HepG2 (cell line): ENCODE results near the gene KTN1. TPM values are rescaled to one million over a fixed set of nuclear protein-coding genes. Genes with fewer than 3 reads are reported as not detected.

ENCODE experiments used
- ATAC-seq: fragments of 200-7000 bp; cut with Tn5 transposase; 3 replicates; pipeline ENCODE4 v1.9.1; 2020; ENCODE audit warnings: mild to moderate bottlenecking, moderate library complexity
- BruUV-seq: library from RNA; stranded (reverse); fragments of 400-500 nt; replicated peaks from 2 replicates; lab custom pipeline; 2021; lab: Mats Ljungman, UMichigan
- CTCF ChIA-PET: fragments of 300-600 bp; formaldehyde crosslinking; extraction: SDS; loops from one replicate; lab custom pipeline; 2021; ENCODE audit warnings: low total read pairs, inconsistent platforms, low intra/inter-chr PET ratio; lab: Yijun Ruan, JAX
- POLR2A ChIA-PET: fragments of 350-600 bp; sonication (Branson Sonifier 250); formaldehyde crosslinking; loops from one replicate; lab custom pipeline; 2020; ENCODE audit warnings: antibody characterized with exemption, inconsistent platforms; lab: Yijun Ruan, JAX
- DNase-seq: peaks from one replicate; pipeline ENCODE4 v3.0.0-alpha.2; 2015; ENCODE audit warnings: low spot score
- FAIRE-seq: peaks from 3 replicates; lab custom pipeline; 2011; peaks lifted over from hg19 to GRCh38; lab: Jason Lieb, UNC
- H2AFZ ChIP-seq: one replicate; pipeline ENCODE4 v1.6.1; 2011; ENCODE audit warnings: low read length, inconsistent platforms
- H3K27ac ChIP-seq: fragments of 300-600 bp; 3 replicates; pipeline ENCODE4 v1.8.0; 2011; ENCODE audit warnings: mixed run types, mild to moderate bottlenecking, mixed read lengths, low read length, inconsistent platforms; ENCODE audit not compliant: insufficient read depth; ENCODE audit errors: extremely low read length
- H3K27me3 ChIP-seq, 2 experiments: fragments of 200-600 bp in 1 of 2; 2 replicates in 1 of 2; 3 replicates in 1 of 2; pipeline versions ENCODE4 v1.6.0 to v1.8.0; 2011; ENCODE audit warnings: low read length in 2 of 2, mild to moderate bottlenecking in 2 of 2, moderate library complexity in 2 of 2, inconsistent platforms in 1 of 2; ENCODE audit not compliant: insufficient read depth in 2 of 2, control insufficient read depth in 1 of 2
- H3K36me3 ChIP-seq, 2 experiments: fragments of 200-600 bp in 1 of 2; replicated peaks in 1 of 2; 2 replicates in 1 of 2; 3 replicates in 1 of 2; pipeline versions ENCODE4 v1.5.1 to v1.8.0; 2011; ENCODE audit warnings: low read length in 2 of 2, inconsistent platforms in 1 of 2; ENCODE audit not compliant: insufficient read depth in 2 of 2, control insufficient read depth in 1 of 2
- H3K4me1 ChIP-seq: 2 replicates; pipeline ENCODE4 v1.5.1; 2012; ENCODE audit warnings: low read length, inconsistent platforms; ENCODE audit not compliant: insufficient read depth
- H3K4me2 ChIP-seq: 2 replicates; pipeline ENCODE4 v1.6.0; 2011; ENCODE audit warnings: low read depth, low read length, inconsistent platforms
- H3K4me3 ChIP-seq, 3 experiments: fragments of 200-600 bp in 1 of 3; sonication (generic), shearing (Covaris generic) in 1 of 3; replicated peaks in 1 of 3; 2 replicates each; pipeline ENCODE4 v1.5.1; 2011 to 2016; ENCODE audit warnings: low read length in 3 of 3, inconsistent platforms in 2 of 3, low read depth in 2 of 3, mild to moderate bottlenecking in 2 of 3, control low read depth in 1 of 3, mixed read lengths in 1 of 3; ENCODE audit not compliant: insufficient read depth in 1 of 3
- H3K79me2 ChIP-seq: one replicate; pipeline ENCODE4 v1.6.1; 2011; ENCODE audit warnings: low read length, inconsistent platforms; ENCODE audit not compliant: insufficient read depth
- H3K9ac ChIP-seq: 2 replicates; pipeline ENCODE4 v1.6.0; 2011; ENCODE audit warnings: mild to moderate bottlenecking, low read depth, low read length, inconsistent platforms; ENCODE audit not compliant: insufficient read depth
- H3K9me3 ChIP-seq: 2 replicates; pipeline ENCODE4 v1.5.1; 2012; ENCODE audit warnings: mild to moderate bottlenecking, low read length
- H4K20me1 ChIP-seq: 2 replicates; pipeline ENCODE4 v1.6.0; 2011; ENCODE audit warnings: inconsistent platforms, mild to moderate bottlenecking, low read length, moderate library complexity; ENCODE audit not compliant: insufficient read depth
- ERF ChIP-seq: IDR thresholded peaks from 2 replicates; pipeline ENCODE4 v1.6.1; 2018; ENCODE audit warnings: missing biosample characterization, missing genetic modification reagents
- HOXD1 ChIP-seq: sonication (generic); formaldehyde crosslinking; IDR thresholded peaks from 2 replicates; pipeline ENCODE4 v1.5.0; 2020; ENCODE audit warnings: missing genetic modification reagents
- IRF2 ChIP-seq: IDR thresholded peaks from 2 replicates; pipeline ENCODE4 v1.6.1; 2018; ENCODE audit warnings: missing genetic modification reagents, missing compliant biosample characterization
- JDP2 ChIP-seq: sonication (generic); formaldehyde crosslinking; IDR thresholded peaks from 2 replicates; pipeline ENCODE4 v1.8.1; 2022; ENCODE audit warnings: missing genetic modification reagents, borderline replicate concordance
- MBNL3 ChIP-seq: fragments of 250-450 bp; sonication (Bioruptor Pico); conservative IDR thresholded peaks from 2 replicates; pipeline ENCODE4 v1.8.0; 2022; ENCODE audit warnings: mild to moderate bottlenecking, inconsistent platforms
- NONO ChIP-seq, 2 experiments: fragments of 450-650 bp in 1 of 2; sonication (generic) in 1 of 2; formaldehyde crosslinking in 1 of 2; IDR thresholded peaks in 1 of 2; conservative IDR thresholded peaks in 1 of 2; 2 replicates each; pipeline versions ENCODE4 v1.6.1 to v1.8.0; 2017 to 2022; ENCODE audit warnings: mild to moderate bottlenecking in 1 of 2, missing genetic modification reagents in 1 of 2, moderate library complexity in 1 of 2
- THAP11 ChIP-seq: IDR thresholded peaks from 2 replicates; pipeline ENCODE4 v1.6.1; 2016; ENCODE audit warnings: missing biosample characterization, missing genetic modification reagents
- ZBTB3 ChIP-seq: sonication (generic); formaldehyde crosslinking; IDR thresholded peaks from 2 replicates; pipeline ENCODE4 v1.4.0; 2020; ENCODE audit warnings: low read depth, mild to moderate bottlenecking, moderate library complexity, missing genetic modification reagents, borderline replicate concordance
- ZBTB7A ChIP-seq: sonication (generic); formaldehyde crosslinking; IDR thresholded peaks from 2 replicates; pipeline ENCODE4 v1.8.0; 2022; ENCODE audit warnings: mild to moderate bottlenecking, missing genetic modification reagents
- ZNF205 ChIP-seq: IDR thresholded peaks from 2 replicates; pipeline ENCODE4 v1.6.1; 2018; ENCODE audit warnings: missing biosample characterization, missing genetic modification reagents
- WGBS: methylation state at CpG from one replicate; pipeline ENCODE4 v1.1.6; 2017; ENCODE audit warnings: low lambda C conversion rate; 5-methylcytosine and 5-hydroxymethylcytosine counted together
- in situ Hi-C: cut with HindIII; loops from 2 replicates; pipeline ENCODE4 v1.10.0; 2017; ENCODE audit warnings: low pct_unique_long_range_greater_than_20kb; ENCODE audit not compliant: extremely low pct_ligation_motif_present
- intact Hi-C: fragments of 100-400 bp; cut with micrococcal nuclease; formaldehyde crosslinking; loops from one replicate; pipeline ENCODE4 v1.10.0; 2022; ENCODE audit not compliant: unreplicated experiment
- polyA plus RNA-seq, 8 experiments: library from polyadenylated mRNA; depleted of rRNA in 3 of 8; stranded (reverse) in 7 of 8; unstranded in 1 of 8; fragments of >200 nt; fragmentation: Illumina TruSeq in 4 of 8; extraction: Trizol in 4 of 8; gene quantifications; 2 replicates each; pipeline versions ENCODE4 v1.2.1 to v1.2.3, GENCODE V29; 2011 to 2016; ENCODE audit warnings: low read depth in 4 of 8, missing spikeins in 1 of 8, mixed read lengths in 1 of 8; ENCODE audit not compliant: insufficient read depth in 1 of 8
- total RNA-seq, 5 experiments: library from RNA; depleted of rRNA; stranded (reverse); fragments of >200 nt; fragmentation: Illumina TruSeq; extraction: Trizol; gene quantifications; 2 replicates each; pipeline ENCODE4 v1.2.3, GENCODE V29; 2016; ENCODE audit warnings: low read depth in 1 of 5
- TF ChIP-seq, protein P1 (sequence below): sonication (generic); formaldehyde crosslinking; IDR thresholded peaks from 2 replicates; pipeline ENCODE4 v1.5.1; 2020; ENCODE audit warnings: missing genetic modification reagents, mild to moderate bottlenecking, borderline replicate concordance
- TF ChIP-seq, protein P2 (sequence below): sonication (generic); formaldehyde crosslinking; IDR thresholded peaks from 2 replicates; pipeline ENCODE4 v1.5.0; 2020; ENCODE audit warnings: mild to moderate bottlenecking, missing genetic modification reagents

Gene KTN1
- total and polyA plus RNA-seq, 2 of the 13 experiments (the other 11 are each of a cell fraction or from before 2014, with no cell fraction given): 60.6 to 169 TPM

DNA sequence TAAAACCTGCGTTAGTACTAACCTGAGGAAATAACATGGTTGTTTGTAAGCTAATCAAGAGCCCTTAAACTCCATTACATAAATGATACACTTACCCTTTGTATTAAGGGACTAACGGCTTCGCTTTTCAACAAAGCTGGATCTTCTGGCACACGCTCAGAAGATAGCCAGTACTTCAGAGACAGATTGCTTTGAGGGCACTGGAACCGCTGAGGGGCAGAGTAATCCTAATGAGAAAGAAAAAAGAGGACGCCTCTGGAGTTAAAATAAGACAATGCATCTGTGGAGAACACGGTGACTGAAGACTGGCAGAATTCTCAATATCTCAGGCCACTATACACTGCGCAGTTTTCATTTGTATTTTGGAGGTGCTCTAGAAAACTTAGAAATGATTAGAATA lies 1.5 kb upstream of the KTN1 start:
- no peaks in the 10 kb centered on the region for H3K9me3 ChIP-seq
- BruUV-seq: no TSS peak
- H3K4me3 ChIP-seq: no peak overlapping the region; a peak in 1 of 6 replicates
- no peak overlapping the region for H2AFZ ChIP-seq
- peak overlapping the region; percentile 72 for H3K4me2 ChIP-seq
- peak overlapping the region; percentile 80; the same call in 1 of the 2 replicates for H3K9ac ChIP-seq
- H4K20me1 ChIP-seq: peaks cover 25% of the 10 kb centered on the region
- intact Hi-C loops: no loop called here
- DNase-seq (no peak), ATAC-seq (no peak), FAIRE-seq (no peak)
- H3K27ac ChIP-seq: no peak overlapping the region
- ChIA-PET CTCF (no interaction called here), POLR2A (no interaction called here)
- no peaks in the 10 kb centered on the region; a peak in 1 of 5 replicates for H3K36me3 ChIP-seq
- H3K27me3 ChIP-seq: no peaks in the 10 kb centered on the region; a peak in 1 of 5 replicates
- H3K79me2 ChIP-seq: peaks cover 34% of the 10 kb centered on the region
- 90% methylated on average over 8 of the region's 8 CpGs for WGBS
- peaks cover 45% of the 10 kb centered on the region for H3K4me1 ChIP-seq
- in situ Hi-C loops: no loop called here
- TF ChIP-seq HOXD1 (CRISPR knock-in tag) (no peak), JDP2 (CRISPR knock-in tag) (no peak)

DNA sequence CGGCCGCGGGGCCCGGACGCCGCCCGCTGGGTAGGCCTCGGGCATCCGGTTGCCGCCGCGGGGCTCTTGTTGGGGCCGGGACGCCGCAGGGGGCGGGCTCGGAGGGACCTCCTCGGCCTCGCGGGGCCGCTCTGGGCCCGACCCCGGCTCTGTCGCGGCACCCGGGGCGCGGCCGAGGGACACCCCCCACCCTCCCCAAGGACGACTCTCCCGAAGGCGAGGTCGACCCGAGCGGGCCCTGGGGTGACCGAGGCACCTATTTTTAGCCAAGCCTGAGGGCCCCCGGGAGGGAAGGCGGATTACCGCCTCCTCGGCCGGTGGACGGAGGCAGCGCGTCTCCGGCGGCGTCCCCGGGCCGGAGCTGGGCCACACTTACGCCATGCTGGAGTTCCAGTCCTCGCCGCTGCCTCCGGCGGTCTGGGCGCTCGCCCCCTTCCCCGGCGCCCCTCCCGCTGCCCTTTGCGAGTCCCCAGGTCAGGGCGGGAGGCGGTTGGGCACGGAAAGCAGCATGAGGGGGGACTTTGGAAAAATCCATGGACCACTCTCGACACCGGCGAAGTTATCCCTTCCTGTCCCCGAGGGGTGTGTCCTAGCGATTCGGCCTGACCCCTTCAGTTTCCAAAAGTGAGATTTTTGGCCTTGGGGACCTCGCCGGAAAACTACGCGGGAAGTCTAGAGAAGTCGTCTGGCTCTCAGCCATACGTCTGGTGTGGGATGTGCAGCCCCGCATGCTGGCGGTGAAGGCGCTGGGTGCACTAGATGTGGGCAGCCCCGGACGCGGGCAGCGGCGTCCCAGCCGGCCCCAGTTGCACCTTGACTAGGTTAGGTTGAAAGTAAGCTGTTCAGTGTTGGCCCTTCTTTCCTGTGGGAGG lies 699 bp downstream of the KTN1 start:
- CTCF ChIA-PET: no interaction called here
- peak overlapping the region; percentile 88 for H3K4me2 ChIP-seq
- H4K20me1 ChIP-seq: peaks cover 46% of the 10 kb centered on the region
- ATAC-seq: peak; percentile 63
- peaks cover 0 to 2% of the 10 kb centered on the region in 2 experiments; a peak in 2 of 5 replicates for H3K36me3 ChIP-seq
- H2AFZ ChIP-seq: no peak overlapping the region
- no TSS peak for BruUV-seq
- peak overlapping the region; percentile 92 to 98 (median 98) for H3K4me3 ChIP-seq
- H3K79me2 ChIP-seq: peaks cover 56% of the 10 kb centered on the region
- peaks cover 53% of the 10 kb centered on the region for H3K4me1 ChIP-seq
- in situ Hi-C loops: no loop called here
- FAIRE-seq: no peak
- no peaks in the 10 kb centered on the region; a peak in 1 of 5 replicates for H3K27me3 ChIP-seq
- H3K9ac ChIP-seq: peak overlapping the region; percentile 89
- WGBS: 0% methylated on average over 10 of the region's 84 CpGs
- H3K27ac ChIP-seq: peak overlapping the region; percentile 86
- POLR2A ChIA-PET: interaction anchor here (0.7 to 1.4 kb wide), 4 partner anchors 14 to 20 kb away, joined by 3 to 5 read pairs (median 4); no protein-coding TSS in a partner anchor
- intact Hi-C loops: loop anchor here (1.0 to 10.0 kb wide), 3 partner anchors 19 to 306 kb away; partner anchors contain the start of gene FBXO34
- peak; percentile 23 for DNase-seq
- H3K9me3 ChIP-seq: no peaks in the 10 kb centered on the region
- TF ChIP-seq ZBTB3 (CRISPR knock-in tag) (no peak), MBNL3 (CRISPR knock-in tag) (no peak), IRF2 (CRISPR knock-in tag) (no peak), ZBTB7A (CRISPR knock-in tag) (no peak), THAP11 (CRISPR knock-in tag) (no peak), ZNF205 (CRISPR knock-in tag) (no peak), NONO (IDR thresholded peaks at IDR 0.05) (no peak), NONO (CRISPR knock-in tag; conservative IDR thresholded peaks at IDR 0.05) (no peak; the same call in 1 of the 2 replicates), ERF (no peak)
- TF ChIP-seq, protein P1, sequence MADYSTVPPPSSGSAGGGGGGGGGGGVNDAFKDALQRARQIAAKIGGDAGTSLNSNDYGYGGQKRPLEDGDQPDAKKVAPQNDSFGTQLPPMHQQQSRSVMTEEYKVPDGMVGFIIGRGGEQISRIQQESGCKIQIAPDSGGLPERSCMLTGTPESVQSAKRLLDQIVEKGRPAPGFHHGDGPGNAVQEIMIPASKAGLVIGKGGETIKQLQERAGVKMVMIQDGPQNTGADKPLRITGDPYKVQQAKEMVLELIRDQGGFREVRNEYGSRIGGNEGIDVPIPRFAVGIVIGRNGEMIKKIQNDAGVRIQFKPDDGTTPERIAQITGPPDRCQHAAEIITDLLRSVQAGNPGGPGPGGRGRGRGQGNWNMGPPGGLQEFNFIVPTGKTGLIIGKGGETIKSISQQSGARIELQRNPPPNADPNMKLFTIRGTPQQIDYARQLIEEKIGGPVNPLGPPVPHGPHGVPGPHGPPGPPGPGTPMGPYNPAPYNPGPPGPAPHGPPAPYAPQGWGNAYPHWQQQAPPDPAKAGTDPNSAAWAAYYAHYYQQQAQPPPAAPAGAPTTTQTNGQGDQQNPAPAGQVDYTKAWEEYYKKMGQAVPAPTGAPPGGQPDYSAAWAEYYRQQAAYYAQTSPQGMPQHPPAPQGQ: peak; percentile 73; the same call in 1 of the 2 replicates
- TF ChIP-seq, protein P2, sequence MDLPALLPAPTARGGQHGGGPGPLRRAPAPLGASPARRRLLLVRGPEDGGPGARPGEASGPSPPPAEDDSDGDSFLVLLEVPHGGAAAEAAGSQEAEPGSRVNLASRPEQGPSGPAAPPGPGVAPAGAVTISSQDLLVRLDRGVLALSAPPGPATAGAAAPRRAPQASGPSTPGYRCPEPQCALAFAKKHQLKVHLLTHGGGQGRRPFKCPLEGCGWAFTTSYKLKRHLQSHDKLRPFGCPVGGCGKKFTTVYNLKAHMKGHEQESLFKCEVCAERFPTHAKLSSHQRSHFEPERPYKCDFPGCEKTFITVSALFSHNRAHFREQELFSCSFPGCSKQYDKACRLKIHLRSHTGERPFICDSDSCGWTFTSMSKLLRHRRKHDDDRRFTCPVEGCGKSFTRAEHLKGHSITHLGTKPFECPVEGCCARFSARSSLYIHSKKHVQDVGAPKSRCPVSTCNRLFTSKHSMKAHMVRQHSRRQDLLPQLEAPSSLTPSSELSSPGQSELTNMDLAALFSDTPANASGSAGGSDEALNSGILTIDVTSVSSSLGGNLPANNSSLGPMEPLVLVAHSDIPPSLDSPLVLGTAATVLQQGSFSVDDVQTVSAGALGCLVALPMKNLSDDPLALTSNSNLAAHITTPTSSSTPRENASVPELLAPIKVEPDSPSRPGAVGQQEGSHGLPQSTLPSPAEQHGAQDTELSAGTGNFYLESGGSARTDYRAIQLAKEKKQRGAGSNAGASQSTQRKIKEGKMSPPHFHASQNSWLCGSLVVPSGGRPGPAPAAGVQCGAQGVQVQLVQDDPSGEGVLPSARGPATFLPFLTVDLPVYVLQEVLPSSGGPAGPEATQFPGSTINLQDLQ: no peak
